ENCODE data around the gene CARD14. TPM values are rescaled to one million over a fixed set of nuclear protein-coding genes. Genes with fewer than 3 reads are reported as not detected.

CARD14 gene
- total RNA-seq, 1 donor from 2014 or later, result 0.64 TPM

GRCh38 chr17:80201446-80201845 lies 31.6 kb downstream of the CARD14 start:
- TF ChIP-seq CTCF (IDR thresholded peaks at IDR 0.05; ENCODE audit: unreplicated experiment), result no peak
- Mint-ChIP-seq H3K9me3 (ENCODE audit: unreplicated experiment) (no peaks in the 10 kb centered on the region), H3K36me3 (ENCODE audit: low read depth, unreplicated experiment) (peaks cover 7% of the 10 kb centered on the region), H3K4me3 (ENCODE audit: unreplicated experiment) (no peak overlapping the region), H3K27me3 (ENCODE audit: unreplicated experiment) (peaks cover 7% of the 10 kb centered on the region), H3K27ac (ENCODE audit: unreplicated experiment) (no peak overlapping the region), H3K4me1 (ENCODE audit: unreplicated experiment) (peaks cover 2% of the 10 kb centered on the region)
- DNase-seq (ENCODE audit: low spot score), result no peak

- Mint-ChIP-seq H3K4me1 (ENCODE audit: unreplicated experiment) (peaks cover 2% of the 10 kb centered on the region), H3K4me3 (ENCODE audit: unreplicated experiment) (no peak overlapping the region)
These were observed 32.4 kb downstream of the CARD14 start for GRCh38 chr17:80202197-80202596.

GRCh38 chr17:80203471-80203963 lies 33.7 kb downstream of the CARD14 start:
- Mint-ChIP-seq H3K27ac (ENCODE audit: unreplicated experiment) (no peak overlapping the region), H3K4me1 (ENCODE audit: unreplicated experiment) (no peaks in the 10 kb centered on the region), H3K36me3 (ENCODE audit: low read depth, unreplicated experiment) (peaks cover 2% of the 10 kb centered on the region), H3K27me3 (ENCODE audit: unreplicated experiment) (peaks cover 4% of the 10 kb centered on the region), H3K9me3 (ENCODE audit: unreplicated experiment) (no peaks in the 10 kb centered on the region), H3K4me3 (ENCODE audit: unreplicated experiment) (no peak overlapping the region)
- no peak for TF ChIP-seq CTCF (IDR thresholded peaks at IDR 0.05; ENCODE audit: unreplicated experiment)
- DNase-seq (ENCODE audit: low spot score), result no peak

More at GRCh38 chr17:80202197-80202596, 32.4 kb downstream of the CARD14 start:
- no peak for DNase-seq (ENCODE audit: low spot score)
- H3K27me3 Mint-ChIP-seq (ENCODE audit: unreplicated experiment), result peaks cover 8% of the 10 kb centered on the region
- H3K27ac Mint-ChIP-seq (ENCODE audit: unreplicated experiment), result no peak overlapping the region
- peaks cover 7% of the 10 kb centered on the region for H3K36me3 Mint-ChIP-seq (ENCODE audit: low read depth, unreplicated experiment)
- H3K9me3 Mint-ChIP-seq (ENCODE audit: unreplicated experiment), result no peaks in the 10 kb centered on the region
- no peak for TF ChIP-seq CTCF (IDR thresholded peaks at IDR 0.05; ENCODE audit: unreplicated experiment)

GRCh38 chr17:80204626-80205468 lies 35.0 kb downstream of the CARD14 start:
- no peak overlapping the region for H3K4me3 Mint-ChIP-seq (ENCODE audit: unreplicated experiment)
- TF ChIP-seq CTCF (IDR thresholded peaks at IDR 0.05; ENCODE audit: unreplicated experiment), result no peak
- H3K27ac Mint-ChIP-seq (ENCODE audit: unreplicated experiment), result no peak overlapping the region
- no peaks in the 10 kb centered on the region for H3K9me3 Mint-ChIP-seq (ENCODE audit: unreplicated experiment)
- H3K4me1 Mint-ChIP-seq (ENCODE audit: unreplicated experiment), result no peaks in the 10 kb centered on the region
- peaks cover 9% of the 10 kb centered on the region for H3K36me3 Mint-ChIP-seq (ENCODE audit: low read depth, unreplicated experiment)
- H3K27me3 Mint-ChIP-seq (ENCODE audit: unreplicated experiment), result peaks cover 4% of the 10 kb centered on the region
- no peak for DNase-seq (ENCODE audit: low spot score)

GRCh38 chr17:80205811-80206210 lies 36.0 kb downstream of the CARD14 start:
- no peaks in the 10 kb centered on the region for H3K9me3 Mint-ChIP-seq (ENCODE audit: unreplicated experiment)
- no peak overlapping the region for H3K4me3 Mint-ChIP-seq (ENCODE audit: unreplicated experiment)
- H3K4me1 Mint-ChIP-seq (ENCODE audit: unreplicated experiment), result no peaks in the 10 kb centered on the region
- no peak for DNase-seq (ENCODE audit: low spot score)
- H3K36me3 Mint-ChIP-seq (ENCODE audit: low read depth, unreplicated experiment), result peaks cover 13% of the 10 kb centered on the region
- H3K27me3 Mint-ChIP-seq (ENCODE audit: unreplicated experiment), result peaks cover 7% of the 10 kb centered on the region
- H3K27ac Mint-ChIP-seq (ENCODE audit: unreplicated experiment), result no peak overlapping the region
- no peak for TF ChIP-seq CTCF (IDR thresholded peaks at IDR 0.05; ENCODE audit: unreplicated experiment)

Data from endothelial cell (in vitro differentiated cells).